Fibroblast of lung (primary cell): ENCODE data around the gene SEMA5B. TPM values are rescaled to one million over a fixed set of nuclear protein-coding genes. Genes with fewer than 3 reads are reported as not detected.

Experiments
- DNase-seq, 2 donors: peaks; one replicate each; pipeline versions ENCODE4 v3.0.0 to v3.0.0-alpha.2; 2010; ENCODE audit warnings: low read depth in 2 of 2
- H2AFZ ChIP-seq: 2 replicates; pipeline ENCODE4 v1.5.1; 2012; ENCODE audit warnings: low read length, control low read depth, inconsistent platforms
- H3K27ac ChIP-seq: 2 replicates; pipeline ENCODE4 v1.5.1; 2011; ENCODE audit warnings: low read length, control low read depth; ENCODE audit not compliant: insufficient read depth
- H3K27me3 ChIP-seq: 2 replicates; pipeline ENCODE4 v1.5.1; 2011; ENCODE audit warnings: mild to moderate bottlenecking, low read length; ENCODE audit not compliant: control insufficient read depth, insufficient read depth
- H3K36me3 ChIP-seq: 2 replicates; pipeline ENCODE4 v1.5.1; 2011; ENCODE audit warnings: low read length; ENCODE audit not compliant: control insufficient read depth, insufficient read depth
- H3K4me1 ChIP-seq: 2 replicates; pipeline ENCODE4 v1.5.1; 2011; ENCODE audit warnings: low read length; ENCODE audit not compliant: control insufficient read depth, insufficient read depth; ENCODE audit errors: extremely low read depth
- H3K4me2 ChIP-seq: 2 replicates; pipeline ENCODE4 v1.5.1; 2011; ENCODE audit warnings: low read length, control low read depth; ENCODE audit not compliant: insufficient read depth; ENCODE audit errors: extremely low read depth
- H3K4me3 ChIP-seq, 4 experiments: fragments of 200-600 bp in 1 of 4; sonication (generic) in 1 of 4; replicated peaks in 1 of 4; 2 replicates each; pipeline ENCODE4 v1.5.1; 2011 to 2016; ENCODE audit warnings: low read length in 4 of 4, low read depth in 3 of 4, mild to moderate bottlenecking in 3 of 4, control low read depth in 2 of 4, inconsistent platforms in 1 of 4, mixed read lengths in 1 of 4; ENCODE audit not compliant: insufficient read depth in 1 of 4; ENCODE audit errors: control extremely low read depth in 1 of 4
- H3K79me2 ChIP-seq: 2 replicates; pipeline ENCODE4 v1.5.1; 2012; ENCODE audit warnings: mild to moderate bottlenecking, low read length, inconsistent platforms; ENCODE audit not compliant: control insufficient read depth, insufficient read depth
- H3K9ac ChIP-seq: 2 replicates; pipeline ENCODE4 v1.5.1; 2011; ENCODE audit warnings: mild to moderate bottlenecking, low read length, control low read depth; ENCODE audit not compliant: insufficient read depth
- H3K9me3 ChIP-seq: 2 replicates; pipeline ENCODE4 v1.5.1; 2012; ENCODE audit warnings: low read depth, low read length; ENCODE audit not compliant: control insufficient read depth, insufficient read depth
- H4K20me1 ChIP-seq: 2 replicates; pipeline ENCODE4 v1.5.1; 2011; ENCODE audit warnings: low read length; ENCODE audit not compliant: control insufficient read depth, insufficient read depth; ENCODE audit errors: extremely low read depth
- EZH2 ChIP-seq: IDR thresholded peaks from 2 replicates; pipeline ENCODE4 v1.5.1; 2012; ENCODE audit warnings: low read length, control low read depth, mild to moderate bottlenecking; ENCODE audit errors: missing control alignments
- polyA plus RNA-seq, 2 donors: library from polyadenylated mRNA; depleted of rRNA in 1 of 2; stranded (reverse) in 1 of 2; unstranded in 1 of 2; fragments of >200 nt; gene quantifications; 2 replicates each; pipeline ENCODE4 v1.2.1, GENCODE V29; 2011 to 2012; ENCODE audit warnings: missing spikeins in 1 of 2
- total RNA-seq: library from RNA; depleted of rRNA; stranded (reverse); fragments of >200 nt; gene quantifications from 2 replicates; pipeline ENCODE4 v1.2.1, GENCODE V29; 2014
- TF ChIP-seq, protein P1 (sequence below), 2 donors: IDR thresholded peaks in 1 of 2; conservative IDR thresholded peaks in 1 of 2; 1 replicate in 1 of 2; 2 replicates in 1 of 2; pipeline ENCODE4 v1.5.1; 2011 to 2012; ENCODE audit warnings: low read length in 2 of 2, control low read depth in 1 of 2, inconsistent platforms in 1 of 2, low read depth in 1 of 2, mild to moderate bottlenecking in 1 of 2

The SEMA5B gene
- total and polyA plus RNA-seq, 2 donors (not counting 1 experiment from before 2014, with no cell fraction given): not detected

DNA sequence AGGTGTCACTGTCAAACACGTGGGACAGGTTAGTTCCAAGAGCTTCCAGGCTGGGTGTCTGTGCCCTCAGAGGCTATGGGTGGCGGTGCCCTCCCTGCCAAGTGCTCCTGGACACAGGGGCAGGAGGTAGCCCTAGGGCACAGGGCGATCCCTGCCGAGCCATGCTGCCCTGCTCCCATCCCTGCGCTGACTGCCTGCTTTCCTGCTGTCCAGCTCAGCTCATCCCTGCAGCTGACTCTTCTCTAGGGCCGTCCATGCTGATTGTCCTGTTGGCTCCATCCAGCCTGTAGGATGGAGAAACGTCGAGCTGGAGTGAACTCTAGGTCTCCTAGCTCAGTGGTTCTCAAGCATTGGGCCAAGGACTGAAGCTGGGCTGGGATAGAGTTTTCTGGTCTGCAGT, 42.9 kb upstream of the SEMA5B start:
- DNase-seq: no peak

DNA sequence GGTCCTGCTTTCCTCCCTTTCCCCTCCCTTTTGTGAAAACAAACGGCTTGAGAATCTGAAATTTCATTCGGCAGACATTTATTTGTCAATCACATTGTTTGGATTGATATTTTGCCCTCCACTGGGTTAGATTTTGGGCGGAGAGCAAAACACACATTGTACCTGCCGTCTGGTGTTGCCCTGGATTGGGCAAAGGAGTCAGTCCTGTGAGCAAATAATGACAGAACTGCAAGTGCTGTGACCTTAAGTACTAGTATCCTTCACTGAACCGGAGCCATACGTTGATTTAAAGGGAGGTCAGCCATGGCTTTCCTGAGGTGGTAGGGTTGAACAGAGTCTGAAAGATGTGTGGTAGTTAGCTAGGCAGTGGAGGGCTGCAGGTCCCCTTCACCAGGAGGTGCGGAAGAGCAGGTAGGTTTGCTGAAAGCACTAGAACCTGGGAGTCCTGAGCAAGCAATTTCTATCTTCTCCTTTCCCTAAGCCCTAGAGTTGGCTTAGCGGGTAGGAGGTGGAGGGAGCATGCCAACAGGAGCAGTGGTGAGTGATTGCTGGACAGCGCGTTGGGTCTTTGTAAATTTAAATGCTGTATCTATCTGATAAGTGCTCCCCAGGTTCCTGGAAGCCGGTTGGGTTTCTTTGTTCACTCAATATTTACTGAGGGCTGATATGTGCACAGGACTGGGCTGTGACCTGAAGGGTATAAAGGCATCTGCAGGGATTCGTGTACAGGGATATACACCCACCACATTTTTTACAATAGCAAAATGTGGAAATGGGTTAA, 41.2 kb upstream of the SEMA5B start:
- TF ChIP-seq, protein P1, sequence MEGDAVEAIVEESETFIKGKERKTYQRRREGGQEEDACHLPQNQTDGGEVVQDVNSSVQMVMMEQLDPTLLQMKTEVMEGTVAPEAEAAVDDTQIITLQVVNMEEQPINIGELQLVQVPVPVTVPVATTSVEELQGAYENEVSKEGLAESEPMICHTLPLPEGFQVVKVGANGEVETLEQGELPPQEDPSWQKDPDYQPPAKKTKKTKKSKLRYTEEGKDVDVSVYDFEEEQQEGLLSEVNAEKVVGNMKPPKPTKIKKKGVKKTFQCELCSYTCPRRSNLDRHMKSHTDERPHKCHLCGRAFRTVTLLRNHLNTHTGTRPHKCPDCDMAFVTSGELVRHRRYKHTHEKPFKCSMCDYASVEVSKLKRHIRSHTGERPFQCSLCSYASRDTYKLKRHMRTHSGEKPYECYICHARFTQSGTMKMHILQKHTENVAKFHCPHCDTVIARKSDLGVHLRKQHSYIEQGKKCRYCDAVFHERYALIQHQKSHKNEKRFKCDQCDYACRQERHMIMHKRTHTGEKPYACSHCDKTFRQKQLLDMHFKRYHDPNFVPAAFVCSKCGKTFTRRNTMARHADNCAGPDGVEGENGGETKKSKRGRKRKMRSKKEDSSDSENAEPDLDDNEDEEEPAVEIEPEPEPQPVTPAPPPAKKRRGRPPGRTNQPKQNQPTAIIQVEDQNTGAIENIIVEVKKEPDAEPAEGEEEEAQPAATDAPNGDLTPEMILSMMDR (conservative IDR thresholded peaks at IDR 0.05 in 1 of 2, IDR thresholded peaks at IDR 0.05 in 1 of 2; ENCODE audit: low read depth in 1 of 2, low read length in 2 of 2): no peak
- no peak for TF ChIP-seq EZH2
- Histone ChIP-seq H3K27me3 (no peaks in the 10 kb centered on the region), H3K27ac (no peak overlapping the region), H3K9ac (no peak overlapping the region), H3K9me3 (no peaks in the 10 kb centered on the region), H3K79me2 (peaks cover 58% of the 10 kb centered on the region), H4K20me1 (no peaks in the 10 kb centered on the region), H3K36me3 (no peaks in the 10 kb centered on the region), H3K4me3 (peak overlapping the region; percentile 69 to 90 (median 90)), H3K4me1 (peaks cover 2% of the 10 kb centered on the region), H2AFZ (no peak overlapping the region), H3K4me2 (peak overlapping the region; percentile 17)
- no peak for DNase-seq

More for the DNA sequence above, 42.9 kb upstream of the SEMA5B start:
- H3K4me2 ChIP-seq: no peak overlapping the region
- no peaks in the 10 kb centered on the region for H3K36me3 ChIP-seq
- H4K20me1 ChIP-seq: peaks cover 3% of the 10 kb centered on the region
- peaks cover 2% of the 10 kb centered on the region for H3K4me1 ChIP-seq
- no peaks in the 10 kb centered on the region for H3K9me3 ChIP-seq
- no peaks in the 10 kb centered on the region for H3K27me3 ChIP-seq
- H3K9ac ChIP-seq: no peak overlapping the region
- peaks cover 67% of the 10 kb centered on the region for H3K79me2 ChIP-seq
- no peak for TF ChIP-seq EZH2
- TF ChIP-seq, protein P1 (conservative IDR thresholded peaks at IDR 0.05 in 1 of 2, IDR thresholded peaks at IDR 0.05 in 1 of 2; ENCODE audit: low read depth in 1 of 2, low read length in 2 of 2): no peak
- H2AFZ ChIP-seq: no peak overlapping the region
- H3K4me3 ChIP-seq: no peak overlapping the region
- no peak overlapping the region for H3K27ac ChIP-seq

DNA sequence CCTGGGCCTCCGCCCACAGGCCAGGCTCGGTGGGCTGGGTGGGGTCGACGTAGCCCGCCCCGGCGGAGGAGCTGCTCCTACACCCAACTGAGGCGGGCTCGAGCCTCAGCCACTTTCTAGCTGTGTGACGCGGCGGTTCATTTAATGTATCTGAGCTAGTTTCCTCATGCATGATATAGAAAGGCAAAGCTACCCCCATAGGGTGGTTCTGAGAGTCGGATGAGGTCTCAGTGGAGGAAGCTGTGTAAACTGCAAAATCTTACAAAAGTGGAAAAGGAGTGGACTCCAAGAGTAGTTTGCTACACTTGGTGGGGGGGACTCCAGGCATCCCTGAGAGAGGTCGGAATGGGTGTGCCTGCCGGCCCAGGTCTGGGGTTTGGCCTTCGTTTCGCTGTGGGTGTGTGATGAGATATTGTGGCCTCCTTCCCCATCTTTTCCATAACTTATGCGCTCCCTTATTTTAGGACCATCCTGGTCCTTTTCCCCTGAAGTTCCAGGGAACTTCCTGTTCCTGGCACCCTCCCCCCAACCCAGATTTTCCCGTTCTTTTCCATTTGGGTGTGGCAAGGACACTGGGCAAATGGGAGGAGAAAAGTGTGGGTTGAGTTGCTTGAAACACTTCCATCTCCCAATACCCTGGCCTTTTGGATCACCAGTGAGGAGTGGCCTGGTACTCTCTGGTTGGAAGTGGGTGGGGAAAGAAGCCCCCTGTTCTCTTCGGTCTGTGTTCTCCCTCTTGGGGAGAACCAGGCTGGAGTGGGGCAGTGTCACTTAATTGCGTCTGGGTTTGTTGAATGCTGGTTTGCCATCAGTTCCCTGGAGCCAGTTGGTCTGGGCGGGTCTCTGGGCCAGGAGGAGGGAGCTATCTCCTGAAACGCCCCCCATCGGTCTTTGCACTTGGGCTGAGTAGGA, 40.4 kb upstream of the SEMA5B start:
- Histone ChIP-seq H2AFZ (peak overlapping the region; percentile 82), H3K36me3 (no peaks in the 10 kb centered on the region), H3K4me2 (peak overlapping the region; percentile 77), H4K20me1 (no peaks in the 10 kb centered on the region), H3K79me2 (peaks cover 50% of the 10 kb centered on the region), H3K4me1 (peaks cover 2% of the 10 kb centered on the region), H3K27me3 (no peaks in the 10 kb centered on the region), H3K9ac (peak overlapping the region; percentile 90), H3K9me3 (no peaks in the 10 kb centered on the region), H3K27ac (peak overlapping the region; percentile 78), H3K4me3 (peak overlapping the region; percentile 69 to 90 (median 90))
- no peak for TF ChIP-seq EZH2
- TF ChIP-seq, protein P1 (conservative IDR thresholded peaks at IDR 0.05 in 1 of 2, IDR thresholded peaks at IDR 0.05 in 1 of 2; ENCODE audit: low read depth in 1 of 2, low read length in 2 of 2): no peak
- no peak for DNase-seq
